ENCODE results near the gene GABRR2.
"Not testable (repeated sequence)": the region's sequence is repeated elsewhere in the genome, so short reads cannot be mapped to it uniquely, and the experiment has no call there.

GABRR2 gene

DNA sequence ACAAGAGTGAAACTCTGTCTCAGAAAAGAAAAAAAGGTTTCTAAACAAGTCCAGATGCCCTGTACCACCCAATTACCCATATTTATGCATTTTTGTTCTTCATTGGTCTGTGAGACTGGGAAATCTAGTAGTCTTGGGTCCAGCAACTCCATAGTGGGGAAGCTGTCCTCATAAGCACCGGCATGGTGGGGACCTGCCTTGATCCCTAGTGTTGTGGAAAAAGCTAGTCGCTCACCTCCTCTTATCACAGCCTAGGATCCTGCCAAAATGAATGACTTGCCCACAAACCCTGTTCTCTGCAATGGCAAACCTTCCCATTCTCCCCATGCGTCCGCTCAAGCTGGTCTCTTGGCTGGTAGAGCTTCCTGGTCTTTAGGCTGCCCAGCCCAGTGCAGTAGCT is 59.7 kb downstream of the GABRR2 start:
- no peak for DNase-seq

GRCh38 chr6:89254569-89254968 is 60.5 kb downstream of the GABRR2 start:
- DNase-seq, result no peak

DNA sequence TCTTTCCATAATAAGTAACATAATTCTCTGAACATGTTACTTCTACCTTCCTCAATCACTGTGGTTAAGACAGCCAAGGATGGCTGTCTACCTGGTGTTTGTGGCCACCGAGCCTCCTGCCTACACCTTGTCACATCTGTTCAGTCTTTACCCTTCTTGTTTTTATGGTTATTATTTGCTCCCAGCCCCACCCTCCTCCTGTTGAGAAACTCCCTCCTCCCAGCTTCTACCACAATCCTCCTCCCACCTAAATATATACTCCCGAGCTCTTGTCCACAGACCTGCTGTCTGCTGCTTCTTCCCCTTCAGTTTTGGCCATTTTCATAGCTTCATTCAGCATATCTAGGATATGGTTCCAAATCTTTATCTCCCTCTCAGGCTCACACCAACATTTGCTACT is 62.2 kb downstream of the GABRR2 start:
- no peak for DNase-seq

DNA sequence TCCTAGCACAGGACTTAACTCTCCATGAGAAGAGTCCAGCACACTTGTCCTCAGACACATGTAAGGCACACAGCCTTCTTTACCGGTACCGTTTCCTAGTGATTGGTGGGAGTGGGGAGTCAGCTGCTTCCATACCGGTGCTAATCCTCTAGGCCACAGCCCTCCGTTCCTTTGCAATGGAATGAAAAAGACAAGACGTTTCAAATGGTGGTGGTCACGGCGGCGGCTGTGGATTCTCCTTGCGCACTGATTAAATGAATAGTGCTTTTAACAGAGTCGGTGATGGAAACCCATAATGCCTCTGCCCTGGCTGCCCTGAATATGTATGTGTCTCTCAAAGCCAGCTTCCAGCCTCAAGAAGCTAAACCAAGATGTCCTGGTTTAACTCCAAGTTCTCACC is 63.1 kb downstream of the GABRR2 start:
- no peak for DNase-seq

DNA sequence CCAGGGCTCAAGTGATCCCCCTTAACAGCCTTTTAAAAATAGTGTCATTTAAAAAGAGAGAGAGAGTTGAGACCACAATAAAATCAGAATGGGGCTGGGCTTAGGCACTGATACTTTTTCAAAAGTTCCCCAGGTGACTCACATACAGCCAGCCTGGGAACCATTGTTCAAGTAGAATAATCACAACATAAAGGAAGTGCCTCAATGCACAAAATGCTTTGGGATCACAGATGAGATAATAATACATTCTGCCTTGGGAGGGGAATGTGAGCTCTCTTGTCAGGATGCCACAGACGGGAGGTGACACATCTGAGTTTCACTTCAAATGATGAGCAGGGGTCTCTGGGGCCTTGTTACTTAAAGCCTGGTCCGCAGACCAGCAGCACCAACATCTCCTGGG is 63.9 kb downstream of the GABRR2 start:
- DNase-seq, result no peak

- DNase-seq, result no peak
These were observed 64.9 kb downstream of the GABRR2 start for GRCh38 chr6:89250239-89250638.

- no peak for DNase-seq
These were observed 70.7 kb downstream of the GABRR2 start for GRCh38 chr6:89244241-89244985.

- DNase-seq, result no peak
These were observed 71.8 kb downstream of the GABRR2 start for GRCh38 chr6:89243331-89243629.

DNA sequence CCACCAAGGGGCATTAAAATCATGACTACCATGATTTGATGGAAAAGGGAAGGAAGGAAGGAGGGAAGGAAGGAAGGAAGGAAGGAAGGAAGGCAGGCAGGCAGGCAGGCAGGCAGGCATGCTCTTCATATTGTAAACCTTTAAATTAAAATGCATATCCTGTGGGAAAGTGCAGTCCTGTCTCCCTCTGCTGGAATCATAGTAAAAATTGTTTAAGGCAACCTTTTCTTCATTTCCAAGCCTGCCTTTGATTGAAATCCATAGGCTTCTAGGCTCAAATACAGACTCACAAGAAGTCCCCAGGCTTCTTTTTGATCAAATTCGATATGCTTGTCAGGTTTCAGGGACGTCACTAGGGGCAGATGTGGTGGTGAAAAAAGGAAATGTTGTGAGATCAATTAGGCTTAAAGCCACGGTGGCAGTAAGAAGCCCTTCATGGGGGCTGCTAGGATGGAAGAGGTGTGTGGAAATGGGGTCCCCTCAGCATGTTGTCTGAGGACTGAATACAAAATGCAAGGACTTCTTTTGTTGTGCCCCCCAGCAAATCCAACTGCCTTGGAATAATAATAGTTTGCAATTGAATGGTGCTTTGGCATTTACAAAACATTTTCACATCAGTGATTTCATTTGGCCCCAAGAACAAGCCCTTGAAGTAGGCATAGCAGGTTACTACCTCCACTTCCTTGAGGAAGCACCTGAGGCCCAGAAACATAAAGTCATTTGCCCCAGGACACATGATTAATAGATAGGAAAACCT is 72.3 kb downstream of the GABRR2 start:
- DNase-seq, result no peak

- no peak for DNase-seq
These were observed 75.8 kb downstream of the GABRR2 start for GRCh38 chr6:89239338-89239737.

DNA sequence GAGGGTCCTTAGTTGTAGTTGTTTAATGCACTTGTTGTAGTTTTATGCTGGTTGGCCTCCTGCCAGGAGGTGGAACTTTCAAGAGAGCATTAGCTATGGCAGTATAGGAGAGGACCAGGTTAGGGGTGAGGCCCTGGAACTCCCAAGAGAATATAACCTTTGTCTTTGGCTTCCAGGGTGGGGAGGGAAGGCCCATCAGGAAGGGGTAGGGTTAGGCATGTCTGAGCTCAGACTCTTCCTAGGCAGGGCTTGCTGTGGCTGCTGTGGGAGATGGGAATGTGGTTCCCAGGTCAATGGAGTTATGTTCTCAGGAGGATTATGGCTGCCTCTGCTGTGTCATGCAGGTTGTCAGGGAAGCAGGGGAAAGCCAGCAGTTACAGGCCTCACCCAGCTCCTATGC is 77.9 kb downstream of the GABRR2 start:
- no peak for DNase-seq

GRCh38 chr6:89233605-89234004 is 81.5 kb downstream of the GABRR2 start:
- DNase-seq, result not testable (repeated sequence)

GRCh38 chr6:89222712-89223039 is 92.4 kb downstream of the GABRR2 start:
- DNase-seq, result no peak

GRCh38 chr6:89221971-89222711 is 93.0 kb downstream of the GABRR2 start:
- no peak for DNase-seq

DNA sequence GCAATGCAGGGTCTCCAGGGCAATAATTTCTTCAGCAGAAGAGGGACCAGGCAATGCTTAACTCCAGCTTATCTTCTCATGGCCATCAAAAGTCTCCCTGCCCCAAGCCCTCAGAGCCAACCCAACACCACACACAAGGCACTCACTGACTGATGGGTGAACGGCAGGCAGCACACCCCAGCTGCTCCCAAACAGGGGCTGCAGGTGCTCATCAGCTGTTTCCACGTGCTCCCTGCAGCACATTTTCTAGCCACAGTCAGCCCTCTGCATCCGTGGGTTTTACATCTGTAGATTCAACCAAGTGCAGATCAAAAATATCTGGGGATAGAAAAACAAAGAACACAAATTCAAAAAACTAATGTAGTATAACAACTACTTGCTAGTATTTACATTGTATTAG is 94.0 kb downstream of the GABRR2 start:
- DNase-seq, result no peak

DNA sequence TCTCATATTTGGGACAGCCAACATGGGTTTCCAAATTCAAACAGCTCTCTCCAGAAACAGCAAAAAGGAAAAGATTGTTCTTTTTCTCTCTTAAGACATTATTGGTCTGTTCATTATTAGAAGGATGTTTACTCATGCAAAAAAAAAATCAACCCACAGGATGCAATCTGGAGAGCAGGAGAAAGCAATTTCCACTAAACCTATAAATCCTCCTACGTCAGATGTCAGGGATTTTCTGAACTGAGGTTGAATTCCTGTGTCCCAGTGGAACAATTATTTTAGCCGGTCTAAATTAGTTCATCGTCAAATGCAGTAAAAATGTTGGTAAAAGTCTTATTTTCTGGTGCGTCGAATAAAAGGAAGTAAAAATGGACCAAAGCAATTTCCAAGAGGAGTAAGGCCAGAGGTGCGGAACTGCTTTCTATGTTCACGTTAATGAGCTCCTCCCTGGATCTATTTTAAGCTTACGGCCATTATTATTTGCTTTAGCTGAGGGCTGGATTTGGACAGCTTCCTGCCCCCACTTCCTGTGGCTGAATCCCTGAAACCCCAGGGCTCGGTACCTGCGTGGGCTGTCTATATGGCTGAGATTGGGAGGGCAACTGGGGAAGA is 97.7 kb downstream of the GABRR2 start, which contains the start of gene GABRR1:
GABRR1 (minus strand) TSS at position 60 of the 612 bp plus-strand sequence; CDS start at position 24, 36 bp downstream.
- no peak for DNase-seq

GRCh38 chr6:89216411-89216810 is 98.7 kb downstream of the GABRR2 start:
- DNase-seq, result no peak

DNA sequence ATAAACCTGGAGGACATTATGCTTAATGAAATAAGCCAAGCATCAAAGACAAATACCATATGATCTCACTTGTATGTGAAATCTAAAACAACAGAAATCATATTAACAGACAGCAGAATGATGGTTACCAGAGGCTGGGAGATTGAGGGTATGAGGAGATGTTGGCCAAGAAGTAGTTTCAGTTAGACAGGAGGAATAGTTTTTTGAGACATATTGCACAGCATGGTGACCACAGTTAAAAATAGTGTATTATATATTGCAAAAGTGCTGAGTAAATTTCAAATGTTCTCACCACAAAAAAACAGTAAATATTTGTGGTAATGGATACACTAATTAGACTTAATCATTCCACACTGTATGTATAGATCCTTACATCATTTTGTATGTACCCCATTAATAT is 99.7 kb downstream of the GABRR2 start:
- DNase-seq, result no peak

- no peak for DNase-seq
These were observed 100.9 kb downstream of the GABRR2 start for GRCh38 chr6:89214197-89214596.

- no peak for DNase-seq
These were observed 102.6 kb downstream of the GABRR2 start for GRCh38 chr6:89212472-89212871.

GRCh38 chr6:89209457-89209856 is 105.6 kb downstream of the GABRR2 start:
- no peak for DNase-seq

DNA sequence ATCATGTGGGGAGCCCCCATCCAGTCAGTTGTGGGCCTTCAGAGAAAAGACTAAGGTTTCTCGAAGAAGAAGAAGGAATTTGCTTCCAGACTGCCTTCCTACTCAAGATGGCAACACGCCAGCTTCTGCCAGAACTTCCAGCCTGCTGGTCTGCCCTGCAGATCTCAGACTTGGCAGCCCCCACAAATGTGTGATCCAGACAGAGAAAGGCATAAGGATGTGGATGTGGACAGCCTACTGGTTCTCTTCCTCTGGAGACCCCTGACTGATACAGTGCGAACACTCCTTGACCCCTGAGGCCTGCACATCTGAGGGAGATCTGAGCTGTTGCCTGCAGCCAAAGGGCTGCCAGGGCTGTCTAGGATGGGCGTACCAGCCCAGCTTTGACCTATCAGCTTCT is 106.5 kb downstream of the GABRR2 start:
- DNase-seq, result no peak
